SK-N-SH (cell line): ENCODE results near the gene RAB15. TPM values are rescaled to one million over a fixed set of nuclear protein-coding genes. Genes with fewer than 3 reads are reported as not detected.

Experiments used
- polyA plus RNA-seq, 3 experiments: library from polyadenylated mRNA; depleted of rRNA; stranded (reverse); fragments of >200 nt; gene quantifications; 2 replicates each; pipeline ENCODE4 v1.2.3, GENCODE V29; 2012
- small RNA-seq, 7 experiments: library from RNA; depleted of rRNA; stranded (forward); fragments of <200 nt; gene quantifications; one replicate each; pipeline ENCODE3, GENCODE V24; 2012

Gene RAB15
- polyA plus RNA-seq, 1 of the 3 experiments (the other 2 are of a cell fraction): 14.2 TPM

Small RNA genes within 50 kb of the gene (small RNA-seq; reads per million reads assigned to genes)
- gene RPPH1-2P: 0 reads per million in 7 experiments

Other genes starting within 250 kb of the RAB15 start
- gene SPTB, start 92.4 kb downstream of the RAB15 start, polyA plus RNA-seq (2012; rRNA removed): 0.15 and 0.24 TPM in 2 replicates
- 66.8 and 74.8 TPM in 2 replicates for gene CHURC1, start 57.9 kb downstream of the RAB15 start, polyA plus RNA-seq (2012; rRNA removed)
- not detected in 2 replicates for gene GPX2, start 29.6 kb downstream of the RAB15 start, polyA plus RNA-seq (2012; rRNA removed)
- 18.4 and 19.8 TPM in 2 replicates for gene FNTB, start 14.6 kb upstream of the RAB15 start, polyA plus RNA-seq (2012; rRNA removed)
- 96.2 and 103 TPM in 2 replicates for gene MAX, start 130.2 kb upstream of the RAB15 start, polyA plus RNA-seq (2012; rRNA removed)